CD1c-positive myeloid dendritic cell (primary cell): ENCODE results near the gene SUN2.

Experiments
- DNase-seq: peaks from one replicate; pipeline ENCODE4 v3.0.0-alpha.2; 2016; ENCODE audit errors: extremely low spot score

Gene SUN2

DNA sequence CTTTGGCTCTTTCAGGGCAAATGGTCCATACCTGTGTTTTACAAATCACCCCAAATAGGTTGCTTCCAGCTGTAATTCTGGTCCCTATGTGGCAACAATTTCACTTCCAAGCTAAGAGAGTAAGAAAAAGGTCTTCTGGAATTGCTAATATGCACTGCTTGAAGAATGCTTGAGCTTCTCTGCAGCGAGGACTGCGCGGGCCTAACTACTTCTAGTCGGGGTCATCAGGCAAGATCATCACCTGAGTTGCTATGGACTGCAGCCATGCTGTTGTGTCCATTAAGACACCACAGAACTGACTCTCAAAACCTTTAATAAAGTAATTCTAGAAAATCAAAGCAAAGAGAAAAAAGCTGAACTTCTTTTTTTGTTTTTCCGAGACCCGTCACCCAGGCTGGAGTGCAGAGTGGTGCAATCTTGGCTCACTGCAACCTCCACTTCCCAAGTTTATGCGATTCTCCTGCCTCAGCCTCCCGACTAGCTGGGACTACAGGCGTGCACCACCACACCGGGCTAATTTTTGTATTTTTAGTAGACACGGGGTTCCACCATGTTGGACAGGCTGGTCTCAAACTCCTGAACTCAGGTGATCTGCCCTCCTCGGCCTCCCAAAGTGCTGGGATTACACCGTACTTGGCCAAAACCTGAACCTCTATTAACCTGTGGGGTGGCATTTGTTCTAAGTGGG, 57.2 kb downstream of the SUN2 start:
- DNase-seq = no peak

DNA sequence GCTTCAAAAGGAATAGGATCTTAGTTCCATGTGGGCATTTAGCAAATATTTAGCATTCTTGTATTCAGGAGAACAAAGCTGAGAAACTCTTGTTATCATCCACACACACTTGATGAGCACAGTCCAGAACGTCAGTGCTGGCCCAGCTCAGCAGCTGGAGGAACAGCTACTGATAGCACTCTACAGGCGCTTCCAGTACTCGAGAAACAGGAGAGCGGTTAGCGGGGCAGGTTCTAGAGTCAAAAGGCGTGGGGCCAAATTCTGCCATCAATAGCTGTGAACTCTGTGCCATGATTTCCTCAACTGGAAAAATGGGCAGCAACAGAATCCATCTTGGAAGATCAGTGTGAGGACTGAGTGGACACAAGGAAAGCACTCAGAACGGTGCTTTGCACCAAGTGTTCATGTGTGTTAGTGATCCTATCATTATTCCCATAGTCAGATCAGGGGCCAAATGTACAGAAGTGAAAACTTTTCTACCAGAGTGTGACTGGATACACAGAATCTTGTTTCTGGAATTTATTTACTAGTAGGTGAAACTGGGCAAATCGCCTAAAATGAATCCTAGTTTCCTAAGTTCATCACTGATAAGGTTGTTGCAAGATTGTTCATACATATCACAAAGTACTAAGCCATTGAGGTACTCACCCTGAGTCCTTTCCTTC, 58.2 kb downstream of the SUN2 start:
- no peak for DNase-seq

DNA sequence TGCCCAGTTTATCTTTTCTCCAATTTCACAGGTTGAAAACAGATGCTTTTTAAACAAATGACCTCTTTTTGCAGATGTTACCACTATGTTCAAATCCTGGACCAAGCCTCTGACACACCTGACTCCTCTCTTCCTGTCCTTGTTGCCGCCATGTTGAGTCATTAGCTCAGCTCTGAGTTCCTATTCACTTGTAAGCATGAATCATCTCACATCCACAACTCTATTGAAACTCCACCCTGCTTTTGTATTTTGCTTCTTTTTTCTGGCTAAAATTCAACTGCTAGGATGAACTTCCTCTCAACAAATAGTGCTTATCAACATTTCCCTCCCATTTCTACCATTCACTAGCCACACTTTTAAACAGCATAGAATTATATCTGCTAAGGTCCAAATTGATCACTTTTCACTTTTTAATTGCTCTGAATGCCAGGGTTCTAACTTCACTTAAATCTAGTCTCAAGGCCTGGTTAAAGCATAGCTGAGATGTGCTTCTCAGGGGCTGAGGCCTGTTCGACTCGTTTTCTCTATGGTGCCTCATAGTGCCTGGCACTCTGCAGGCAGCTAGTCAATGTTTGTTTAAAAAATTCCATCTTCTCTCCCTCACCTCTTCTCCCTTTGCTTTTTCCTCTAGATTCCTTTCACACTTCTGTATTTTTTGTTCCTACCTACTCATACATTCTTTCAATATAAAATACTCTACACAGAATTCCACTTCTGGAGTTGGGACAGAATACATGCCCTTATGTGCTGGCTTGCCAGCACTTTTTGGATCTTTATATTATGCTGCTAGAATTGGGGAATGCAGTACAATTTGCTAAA, 59.0 kb downstream of the SUN2 start:
- peak; percentile 75 for DNase-seq

DNA sequence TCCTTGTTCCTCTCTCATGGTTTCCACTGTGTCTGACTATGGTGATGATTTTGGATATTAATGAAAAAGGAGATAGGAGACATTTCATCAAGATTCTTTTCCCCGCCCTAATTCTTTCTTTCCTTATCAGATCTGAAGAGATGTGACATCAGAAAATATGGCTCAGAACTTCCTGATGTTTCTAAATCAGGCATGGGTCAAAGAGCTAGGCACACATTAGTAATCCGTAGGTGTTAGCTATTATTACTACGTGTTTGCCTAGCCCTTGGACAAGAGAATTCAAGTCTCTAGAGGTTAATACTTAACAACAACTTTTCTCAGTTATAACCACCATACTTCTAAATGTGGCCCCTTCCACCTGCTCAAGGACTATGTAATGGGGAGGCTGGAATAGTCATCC, 60.9 kb downstream of the SUN2 start:
- no peak for DNase-seq

DNA sequence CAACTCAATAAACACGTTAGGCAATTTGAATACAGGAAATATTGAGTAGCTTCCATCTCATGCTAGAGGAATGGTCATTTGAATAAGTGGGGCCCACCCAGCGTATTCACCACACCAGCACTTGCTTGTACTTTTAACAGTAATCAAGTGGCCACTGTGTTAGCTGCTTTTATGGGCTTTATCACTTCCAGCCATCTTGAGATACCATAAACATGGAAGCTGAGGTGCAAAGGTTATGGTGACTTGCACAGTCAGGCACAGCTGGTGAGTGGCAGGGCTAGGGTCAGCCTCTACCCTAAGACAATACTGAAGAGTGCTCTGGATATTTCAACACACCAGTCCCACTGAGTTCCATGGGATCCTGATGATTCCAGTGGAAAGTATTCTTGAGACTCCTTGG, 61.7 kb downstream of the SUN2 start:
- DNase-seq = no peak

DNA sequence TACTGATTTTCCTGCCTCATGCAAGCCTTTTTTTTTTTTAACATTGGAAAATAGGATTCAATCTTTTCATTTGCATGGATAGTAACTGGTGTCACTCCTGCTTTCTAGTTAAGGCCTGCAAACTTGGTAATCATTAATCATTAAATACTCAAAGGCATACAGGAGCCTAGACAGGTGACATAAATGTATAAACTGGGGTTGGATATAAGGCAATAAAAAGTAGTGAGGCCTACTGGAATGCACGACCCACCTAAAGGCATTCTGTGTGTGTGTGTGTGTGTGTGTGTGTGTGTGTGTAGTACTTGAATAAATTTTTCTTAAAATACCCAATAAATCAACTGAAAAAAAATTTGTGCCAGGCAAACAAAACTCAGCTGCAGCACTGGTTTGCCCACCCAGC, 66.1 kb downstream of the SUN2 start:
- no peak for DNase-seq

DNA sequence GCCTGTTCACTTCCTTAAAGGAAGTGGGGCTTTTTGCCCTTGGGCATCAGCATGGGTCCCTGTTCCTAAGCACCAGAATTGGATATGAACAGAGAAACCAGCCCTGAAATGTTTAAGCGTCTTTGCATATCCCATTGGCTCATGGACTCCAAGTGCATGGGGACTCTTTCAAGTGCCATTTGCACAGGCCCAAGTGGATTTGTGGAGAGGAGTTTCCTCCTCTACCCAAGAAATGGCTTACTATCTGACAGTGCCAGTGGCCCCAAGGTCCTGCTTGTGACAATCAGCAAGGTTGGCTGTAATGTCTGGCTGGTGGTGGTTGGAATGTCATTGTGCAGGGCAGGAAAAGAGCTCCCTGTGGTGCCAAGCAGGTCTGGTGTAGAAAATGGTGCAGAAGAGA, 70.0 kb downstream of the SUN2 start:
- no peak for DNase-seq

DNA sequence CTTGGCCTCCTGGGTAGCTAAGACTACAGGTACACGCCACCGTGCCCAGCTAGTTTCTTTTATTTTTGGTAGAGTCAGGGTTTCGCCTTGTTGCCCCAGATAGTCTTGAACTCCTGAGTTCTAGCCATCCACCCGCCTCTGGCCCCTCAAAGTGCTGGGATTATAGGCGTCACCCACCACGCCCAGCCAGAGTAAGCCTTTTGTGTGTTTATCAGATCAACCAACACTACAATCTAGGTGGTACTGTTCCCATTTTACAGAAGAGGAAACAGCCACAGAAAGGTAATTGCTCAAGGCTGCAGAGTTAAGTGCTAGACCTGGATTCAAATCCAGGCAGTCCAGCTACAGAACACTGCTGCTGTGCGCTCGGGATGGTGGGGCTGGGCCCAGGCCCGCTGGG, 70.9 kb downstream of the SUN2 start:
- DNase-seq = no peak
